IPS-18c (cell line): ENCODE measurements around the gene CNOT4.

Source experiments
- H3K4me3 ChIP-seq: 2 replicates; pipeline ENCODE4 v1.7.0; 2013; ENCODE audit warnings: low read depth, mild to moderate bottlenecking, low read length, moderate library complexity; ENCODE audit not compliant: insufficient read depth
- H3K9me3 ChIP-seq: one replicate; pipeline ENCODE4 v1.6.1; 2013; ENCODE audit warnings: mild to moderate bottlenecking, low read length, moderate library complexity; ENCODE audit not compliant: control insufficient read depth, insufficient read depth

CNOT4 gene

GRCh38 chr7:135509839-135510591 is at the start of gene CNOT4:
CNOT4 (minus strand) TSS chr7:135510102; CDS start chr7:135438331, 71,771 bp downstream.
- H3K4me3 ChIP-seq = peak within 1 kb of the TSS; percentile 82
- no peaks in the 10 kb centered on the region for H3K9me3 ChIP-seq

GRCh38 chr7:135558881-135559280 is 49.0 kb upstream of the CNOT4 start:
- Histone ChIP-seq H3K4me3 (peak overlapping the region; percentile 93), H3K9me3 (no peaks in the 10 kb centered on the region)

- Histone ChIP-seq H3K9me3 (no peaks in the 10 kb centered on the region), H3K4me3 (peak overlapping the region; percentile 93)
These were observed 48.5 kb upstream of the CNOT4 start for GRCh38 chr7:135558337-135558767.

GRCh38 chr7:135557455-135558336 is 47.8 kb upstream of the CNOT4 start, which contains the start of gene NUP205:
NUP205 (plus strand) TSS chr7:135557917; CDS start chr7:135557945, 28 bp downstream.
- no peaks in the 10 kb centered on the region for H3K9me3 ChIP-seq
- H3K4me3 ChIP-seq = peak within 1 kb of the TSS; percentile 93

- no peak overlapping the region for H3K4me3 ChIP-seq
- no peaks in the 10 kb centered on the region for H3K9me3 ChIP-seq
These were observed 43.4 kb upstream of the CNOT4 start for GRCh38 chr7:135553346-135553745.

- H3K4me3 ChIP-seq = no peak overlapping the region
- no peaks in the 10 kb centered on the region for H3K9me3 ChIP-seq
These were observed 42.2 kb upstream of the CNOT4 start for GRCh38 chr7:135552148-135552547.

- Histone ChIP-seq H3K9me3 (no peaks in the 10 kb centered on the region), H3K4me3 (no peak overlapping the region)
These were observed 40.3 kb upstream of the CNOT4 start for GRCh38 chr7:135550196-135550595.

GRCh38 chr7:135541029-135541428 is 31.1 kb upstream of the CNOT4 start:
- H3K4me3 ChIP-seq = no peak overlapping the region

GRCh38 chr7:135539629-135540028 is 29.7 kb upstream of the CNOT4 start:
- Histone ChIP-seq H3K4me3 (no peak overlapping the region), H3K9me3 (no peaks in the 10 kb centered on the region)

More at GRCh38 chr7:135541029-135541428, 31.1 kb upstream of the CNOT4 start:
- no peaks in the 10 kb centered on the region for H3K9me3 ChIP-seq

- Histone ChIP-seq H3K4me3 (no peak overlapping the region), H3K9me3 (no peaks in the 10 kb centered on the region)
These were observed 28.5 kb upstream of the CNOT4 start for GRCh38 chr7:135538376-135538775.

GRCh38 chr7:135537905-135538304 is 28.0 kb upstream of the CNOT4 start:
- no peak overlapping the region for H3K4me3 ChIP-seq
- H3K9me3 ChIP-seq = no peaks in the 10 kb centered on the region

GRCh38 chr7:135537453-135537852 is 27.6 kb upstream of the CNOT4 start:
- Histone ChIP-seq H3K4me3 (no peak overlapping the region), H3K9me3 (no peaks in the 10 kb centered on the region)

- Histone ChIP-seq H3K4me3 (no peak overlapping the region), H3K9me3 (no peaks in the 10 kb centered on the region)
These were observed 26.2 kb upstream of the CNOT4 start for GRCh38 chr7:135536150-135536549.

GRCh38 chr7:135527025-135527424 is 17.1 kb upstream of the CNOT4 start:
- Histone ChIP-seq H3K9me3 (no peaks in the 10 kb centered on the region), H3K4me3 (no peak overlapping the region)

- no peak overlapping the region for H3K4me3 ChIP-seq
- no peaks in the 10 kb centered on the region for H3K9me3 ChIP-seq
These were observed 15.5 kb upstream of the CNOT4 start for GRCh38 chr7:135525426-135525825.

GRCh38 chr7:135523146-135523545 is 13.2 kb upstream of the CNOT4 start:
- no peaks in the 10 kb centered on the region for H3K9me3 ChIP-seq
- no peak overlapping the region for H3K4me3 ChIP-seq

GRCh38 chr7:135522509-135522908 is 12.6 kb upstream of the CNOT4 start:
- no peak overlapping the region for H3K4me3 ChIP-seq
- no peaks in the 10 kb centered on the region for H3K9me3 ChIP-seq

- no peak overlapping the region for H3K4me3 ChIP-seq
- no peaks in the 10 kb centered on the region for H3K9me3 ChIP-seq
These were observed 10.0 kb upstream of the CNOT4 start for GRCh38 chr7:135519871-135520270.
